HepG2 (cell line): Measurements from ENCODE around the gene SLC23A2. TPM values are rescaled to one million over a fixed set of nuclear protein-coding genes. Genes with fewer than 3 reads are reported as not detected.
A peak's percentile ranks its signal among the peaks of the same experiment; 100 is the strongest.

Source experiments
- FIP1L1 ChIP-seq: fragments of 200-400 bp; formaldehyde crosslinking; IDR thresholded peaks from 2 replicates; pipeline ENCODE4 v1.6.1; 2018; ENCODE audit warnings: low read depth, mild to moderate bottlenecking, low read length, moderate library complexity, borderline replicate concordance; ENCODE audit not compliant: insufficient read depth
- GABPB1 ChIP-seq: IDR thresholded peaks from 2 replicates; pipeline ENCODE4 v1.6.1; 2016; ENCODE audit warnings: mild to moderate bottlenecking, missing genetic modification reagents, moderate library complexity, missing compliant biosample characterization
- MYC ChIP-seq: sonication (generic); formaldehyde crosslinking; IDR thresholded peaks from 2 replicates; pipeline ENCODE4 v1.9.0; 2021; ENCODE audit warnings: missing genetic modification reagents, borderline replicate concordance
- SMARCC2 ChIP-seq: fragments of 450-650 bp; IDR thresholded peaks from 2 replicates; pipeline ENCODE4 v1.6.1; 2017; ENCODE audit warnings: antibody characterized with exemption, mild to moderate bottlenecking
- SP1 ChIP-seq, 2 experiments: fragments of 450-650 bp in 1 of 2; sonication (generic) in 1 of 2; formaldehyde crosslinking in 1 of 2; IDR thresholded peaks; 2 replicates each; pipeline versions ENCODE4 v1.4.0 to v1.6.1; 2016 to 2020; ENCODE audit warnings: missing genetic modification reagents in 1 of 2
- THAP9 ChIP-seq: sonication (generic); formaldehyde crosslinking; IDR thresholded peaks from 2 replicates; pipeline ENCODE4; 2020; ENCODE audit warnings: missing genetic modification reagents, mild to moderate bottlenecking, borderline replicate concordance
- ZBTB40 ChIP-seq, 2 experiments: fragments of 450-650 bp in 1 of 2; sonication (generic) in 1 of 2; formaldehyde crosslinking in 1 of 2; IDR thresholded peaks; 2 replicates each; pipeline versions ENCODE4 v1.6.1 to v1.8.0; 2016 to 2022; ENCODE audit warnings: antibody characterized with exemption in 1 of 2, mild to moderate bottlenecking in 1 of 2, missing genetic modification reagents in 1 of 2
- ZNF326 ChIP-seq: sonication (generic); formaldehyde crosslinking; IDR thresholded peaks from 2 replicates; pipeline ENCODE4 v1.4.0; 2020; ENCODE audit warnings: missing genetic modification reagents, borderline replicate concordance
- ZNF557 ChIP-seq: sonication (generic); formaldehyde crosslinking; IDR thresholded peaks from 2 replicates; pipeline ENCODE4 v1.4.0; 2020; ENCODE audit warnings: missing genetic modification reagents
- ZNF562 ChIP-seq: sonication (generic); formaldehyde crosslinking; IDR thresholded peaks from 2 replicates; pipeline ENCODE4 v1.8.0; 2022; ENCODE audit warnings: missing genetic modification reagents, borderline replicate concordance
- ZNF572 ChIP-seq: sonication (generic); formaldehyde crosslinking; IDR thresholded peaks from 2 replicates; pipeline ENCODE4 v1.5.1; 2020; ENCODE audit warnings: mild to moderate bottlenecking, missing genetic modification reagents
- polyA plus RNA-seq, 8 experiments: library from polyadenylated mRNA; depleted of rRNA in 3 of 8; stranded (reverse) in 7 of 8; unstranded in 1 of 8; fragments of >200 nt; fragmentation: Illumina TruSeq in 4 of 8; extraction: Trizol in 4 of 8; gene quantifications; 2 replicates each; pipeline versions ENCODE4 v1.2.1 to v1.2.3, GENCODE V29; 2011 to 2016; ENCODE audit warnings: low read depth in 4 of 8, missing spikeins in 1 of 8, mixed read lengths in 1 of 8; ENCODE audit not compliant: insufficient read depth in 1 of 8
- total RNA-seq, 5 experiments: library from RNA; depleted of rRNA; stranded (reverse); fragments of >200 nt; fragmentation: Illumina TruSeq; extraction: Trizol; gene quantifications; 2 replicates each; pipeline ENCODE4 v1.2.3, GENCODE V29; 2016; ENCODE audit warnings: low read depth in 1 of 5

Gene SLC23A2
- total and polyA plus RNA-seq, 2 of the 13 experiments (the other 11 are each of a cell fraction or from before 2014, with no cell fraction given): 42.2 to 51.2 TPM

GRCh38 chr20:4937407-4938319, 63.6 kb downstream of the SLC23A2 start (continued):
- TF ChIP-seq ZBTB40 (IDR thresholded peaks at IDR 0.05) (no peak), ZBTB40 (CRISPR knock-in tag; IDR thresholded peaks at IDR 0.05) (no peak), ZNF326 (CRISPR knock-in tag) (no peak), GABPB1 (CRISPR knock-in tag) (no peak), ZNF572 (no peak), ZNF562 (no peak), ZNF557 (CRISPR knock-in tag) (no peak), MYC (CRISPR knock-in tag) (peak; percentile 38; the same call in 1 of the 2 replicates), SP1 (IDR thresholded peaks at IDR 0.05) (no peak), SP1 (CRISPR knock-in tag; IDR thresholded peaks at IDR 0.05) (no peak), FIP1L1 (no peak), THAP9 (CRISPR knock-in tag) (no peak), SMARCC2 (no peak)
